Natural killer cell (primary cell): ENCODE results near the gene KAZN. TPM values are rescaled to one million over a fixed set of nuclear protein-coding genes. Genes with fewer than 3 reads are reported as not detected.

Source experiments
- ATAC-seq, 3 donors: fragments of 150-1000 bp in 2 of 3; fragments of 200-7000 bp in 1 of 3; cut with Tn5 transposase; 1 replicate in 1 of 3; 2 replicates in 2 of 3; pipeline ENCODE4 v1.10.0; 2021; ENCODE audit warnings: mild to moderate bottlenecking in 2 of 3, moderate library complexity in 2 of 3
- DNase-seq, 2 donors: peaks; one replicate each; pipeline versions ENCODE4 v3.0.0 to v3.0.0-alpha.2; 2013 to 2021; ENCODE audit warnings: mixed read lengths in 1 of 2
- H3K27ac ChIP-seq: one replicate; pipeline ENCODE4 v1.5.1; 2013; ENCODE audit warnings: mild to moderate bottlenecking, low read length
- H3K27me3 ChIP-seq: one replicate; pipeline ENCODE4 v1.6.1; 2013; ENCODE audit warnings: low read length; ENCODE audit not compliant: control insufficient read depth, insufficient read depth
- H3K36me3 ChIP-seq: one replicate; pipeline ENCODE4 v1.6.1; 2013; ENCODE audit warnings: low read length; ENCODE audit not compliant: control insufficient read depth, insufficient read depth
- H3K4me1 ChIP-seq: one replicate; pipeline ENCODE4 v1.6.1; 2013; ENCODE audit warnings: low read length; ENCODE audit not compliant: control insufficient read depth, insufficient read depth
- H3K4me3 ChIP-seq: one replicate; pipeline ENCODE4 v1.5.1; 2013; ENCODE audit warnings: low read length
- H3K9me3 ChIP-seq: one replicate; pipeline ENCODE4 v1.6.1; 2013; ENCODE audit warnings: low read length; ENCODE audit not compliant: control insufficient read depth, insufficient read depth
- H3K27ac Mint-ChIP-seq, 2 donors: one replicate each; pipeline ENCODE4 v1.8.0; 2022; ENCODE audit warnings: mild to moderate bottlenecking in 2 of 2, mixed read lengths in 2 of 2, moderate library complexity in 1 of 2
- H3K27me3 Mint-ChIP-seq, 2 donors: one replicate each; pipeline ENCODE4 v1.8.0; 2022; ENCODE audit warnings: low read depth in 2 of 2, mixed read lengths in 2 of 2
- H3K36me3 Mint-ChIP-seq: one replicate; pipeline ENCODE4 v1.8.0; 2022; ENCODE audit warnings: mixed read lengths
- H3K4me1 Mint-ChIP-seq, 2 donors: one replicate each; pipeline ENCODE4 v1.8.0; 2022; ENCODE audit warnings: mixed read lengths in 2 of 2
- H3K4me3 Mint-ChIP-seq: one replicate; pipeline ENCODE4 v1.8.0; 2022; ENCODE audit warnings: mild to moderate bottlenecking, moderate library complexity, mixed read lengths
- H3K9me3 Mint-ChIP-seq, 2 donors: one replicate each; pipeline ENCODE4 v1.8.0; 2022; ENCODE audit warnings: mixed read lengths in 2 of 2
- WGBS: methylation state at CpG from one replicate; pipeline ENCODE4 v1.1.7; 2013; ENCODE audit warnings: missing lambda C conversion rate; ENCODE audit not compliant: insufficient coverage; 5-methylcytosine and 5-hydroxymethylcytosine counted together
- intact Hi-C: fragments of 100-400 bp; cut with micrococcal nuclease; formaldehyde crosslinking; loops from one replicate; pipeline ENCODE4 v1.14.2; 2022
- total RNA-seq, 4 donors: library from RNA; stranded (reverse); fragments of 120-200 nt in 1 of 4; gene quantifications; one replicate each; pipeline versions ENCODE4 v1.2.3 to v1.2.4, GENCODE V29; 2013 to 2022
- TF ChIP-seq, protein P1 (sequence below): fragments of 200-600 bp; IDR thresholded peaks from one replicate; pipeline ENCODE4 v1.8.0; 2022; ENCODE audit warnings: antibody characterized with exemption

The KAZN gene
- total RNA-seq, 3 donors from 2014 or later (not counting 1 experiment from before 2014, with no cell fraction given) = 1.2 to 2.0 (median 1.7) TPM

DNA sequence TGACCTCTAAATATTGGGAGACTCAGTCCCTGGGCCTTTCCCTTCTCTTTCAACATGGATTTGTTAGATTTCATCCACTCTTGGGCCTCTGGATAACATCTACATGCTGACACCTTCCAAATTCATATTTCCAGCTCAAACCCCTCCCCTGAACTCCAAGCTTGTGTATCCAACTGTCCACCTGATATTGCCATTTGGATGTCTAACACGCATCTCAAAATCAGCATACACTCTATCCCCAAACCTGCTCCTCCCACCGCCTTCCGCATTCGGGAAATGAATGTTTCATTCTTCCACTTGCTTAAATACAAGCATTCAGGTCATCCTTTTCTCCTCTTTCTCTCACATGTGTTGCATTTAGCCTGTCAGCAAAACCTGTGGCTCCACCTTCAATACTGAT, 17.5 kb upstream of the KAZN start:
- no peaks in the 10 kb centered on the region for H3K36me3 ChIP-seq
- DNase-seq (no peak), ATAC-seq (no peak)
- H3K27ac Mint-ChIP-seq = no peak overlapping the region
- no peaks in the 10 kb centered on the region for H3K4me1 Mint-ChIP-seq
- H3K4me1 ChIP-seq = no peaks in the 10 kb centered on the region
- intact Hi-C loops = no loop called here
- TF ChIP-seq, protein P1, sequence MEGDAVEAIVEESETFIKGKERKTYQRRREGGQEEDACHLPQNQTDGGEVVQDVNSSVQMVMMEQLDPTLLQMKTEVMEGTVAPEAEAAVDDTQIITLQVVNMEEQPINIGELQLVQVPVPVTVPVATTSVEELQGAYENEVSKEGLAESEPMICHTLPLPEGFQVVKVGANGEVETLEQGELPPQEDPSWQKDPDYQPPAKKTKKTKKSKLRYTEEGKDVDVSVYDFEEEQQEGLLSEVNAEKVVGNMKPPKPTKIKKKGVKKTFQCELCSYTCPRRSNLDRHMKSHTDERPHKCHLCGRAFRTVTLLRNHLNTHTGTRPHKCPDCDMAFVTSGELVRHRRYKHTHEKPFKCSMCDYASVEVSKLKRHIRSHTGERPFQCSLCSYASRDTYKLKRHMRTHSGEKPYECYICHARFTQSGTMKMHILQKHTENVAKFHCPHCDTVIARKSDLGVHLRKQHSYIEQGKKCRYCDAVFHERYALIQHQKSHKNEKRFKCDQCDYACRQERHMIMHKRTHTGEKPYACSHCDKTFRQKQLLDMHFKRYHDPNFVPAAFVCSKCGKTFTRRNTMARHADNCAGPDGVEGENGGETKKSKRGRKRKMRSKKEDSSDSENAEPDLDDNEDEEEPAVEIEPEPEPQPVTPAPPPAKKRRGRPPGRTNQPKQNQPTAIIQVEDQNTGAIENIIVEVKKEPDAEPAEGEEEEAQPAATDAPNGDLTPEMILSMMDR = no peak
- no peaks in the 10 kb centered on the region for H3K36me3 Mint-ChIP-seq
- no peak overlapping the region for H3K27ac ChIP-seq
- peaks cover 0 to 4% of the 10 kb centered on the region in 2 donors for H3K9me3 Mint-ChIP-seq
- no peak overlapping the region for H3K4me3 Mint-ChIP-seq
- no peak overlapping the region for H3K4me3 ChIP-seq
- no peaks in the 10 kb centered on the region for H3K9me3 ChIP-seq
- H3K27me3 ChIP-seq = no peaks in the 10 kb centered on the region
- peaks cover 6 to 7% of the 10 kb centered on the region in 2 donors for H3K27me3 Mint-ChIP-seq
- 95% methylated on average over 4 of the region's 4 CpGs for WGBS

DNA sequence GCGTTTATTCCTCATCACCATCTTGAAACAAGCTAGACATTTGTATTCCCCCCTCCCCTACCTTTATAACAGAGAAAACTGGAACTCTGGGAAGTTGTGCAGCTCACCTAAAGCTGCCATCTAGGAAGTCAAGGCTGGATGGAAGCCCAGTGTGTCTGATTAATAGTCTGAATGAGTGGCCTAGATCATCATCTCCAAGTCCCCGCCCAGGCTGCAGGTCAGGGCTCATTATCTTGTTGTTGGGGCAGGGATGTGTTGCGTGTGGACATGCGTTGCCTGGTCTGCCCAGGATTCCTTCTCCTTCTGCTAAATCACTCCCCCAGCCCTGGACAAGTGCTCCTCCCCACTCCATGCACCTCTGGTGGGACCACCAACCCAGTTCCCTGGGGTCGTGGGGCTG, 14.7 kb upstream of the KAZN start:
- no peak overlapping the region for H3K27ac Mint-ChIP-seq
- H3K4me3 Mint-ChIP-seq = no peak overlapping the region
- no peak for ATAC-seq
- peaks cover 3 to 7% of the 10 kb centered on the region in 2 donors for H3K27me3 Mint-ChIP-seq
- H3K9me3 Mint-ChIP-seq = no peaks in the 10 kb centered on the region
- Histone ChIP-seq H3K27me3 (no peaks in the 10 kb centered on the region), H3K4me3 (no peak overlapping the region), H3K9me3 (no peaks in the 10 kb centered on the region), H3K4me1 (no peaks in the 10 kb centered on the region), H3K36me3 (no peaks in the 10 kb centered on the region), H3K27ac (no peak overlapping the region)
- 90% methylated on average over 5 of the region's 5 CpGs for WGBS
- intact Hi-C loops = no loop called here
- H3K36me3 Mint-ChIP-seq = no peaks in the 10 kb centered on the region
- DNase-seq = no peak
- TF ChIP-seq, protein P1 = no peak
- no peaks in the 10 kb centered on the region for H3K4me1 Mint-ChIP-seq

DNA sequence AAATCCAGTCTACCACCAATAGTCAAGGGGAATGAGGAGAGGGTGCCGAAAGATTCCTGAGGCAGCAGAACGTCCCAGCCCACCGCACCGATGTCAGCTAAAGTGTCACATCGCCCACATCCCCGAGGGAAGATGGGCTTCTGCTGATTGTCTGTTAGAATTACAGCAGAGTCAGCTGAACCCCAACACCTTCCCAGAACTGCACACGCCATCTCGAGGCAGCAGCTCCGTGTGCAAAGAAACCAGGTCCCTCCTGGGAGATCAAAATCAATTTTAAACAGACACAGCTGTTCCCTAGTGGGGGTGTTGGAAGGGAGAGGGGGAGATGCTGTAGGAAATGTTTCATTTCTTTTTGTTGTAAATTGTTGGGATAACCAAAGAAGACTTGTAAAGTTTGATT, 12.8 kb upstream of the KAZN start:
- Histone ChIP-seq H3K27ac (no peak overlapping the region), H3K27me3 (no peaks in the 10 kb centered on the region), H3K4me1 (no peaks in the 10 kb centered on the region), H3K9me3 (no peaks in the 10 kb centered on the region), H3K36me3 (no peaks in the 10 kb centered on the region), H3K4me3 (no peak overlapping the region)
- no peak for ATAC-seq
- peaks cover 3 to 15% of the 10 kb centered on the region in 2 donors for H3K27me3 Mint-ChIP-seq
- DNase-seq = no peak
- 84% methylated on average over 9 of the region's 9 CpGs for WGBS
- no peaks in the 10 kb centered on the region for H3K9me3 Mint-ChIP-seq
- TF ChIP-seq, protein P1 = no peak
- H3K36me3 Mint-ChIP-seq = no peaks in the 10 kb centered on the region
- H3K4me3 Mint-ChIP-seq = no peak overlapping the region
- intact Hi-C loops = no loop called here
- H3K4me1 Mint-ChIP-seq = no peaks in the 10 kb centered on the region
- no peak overlapping the region for H3K27ac Mint-ChIP-seq

DNA sequence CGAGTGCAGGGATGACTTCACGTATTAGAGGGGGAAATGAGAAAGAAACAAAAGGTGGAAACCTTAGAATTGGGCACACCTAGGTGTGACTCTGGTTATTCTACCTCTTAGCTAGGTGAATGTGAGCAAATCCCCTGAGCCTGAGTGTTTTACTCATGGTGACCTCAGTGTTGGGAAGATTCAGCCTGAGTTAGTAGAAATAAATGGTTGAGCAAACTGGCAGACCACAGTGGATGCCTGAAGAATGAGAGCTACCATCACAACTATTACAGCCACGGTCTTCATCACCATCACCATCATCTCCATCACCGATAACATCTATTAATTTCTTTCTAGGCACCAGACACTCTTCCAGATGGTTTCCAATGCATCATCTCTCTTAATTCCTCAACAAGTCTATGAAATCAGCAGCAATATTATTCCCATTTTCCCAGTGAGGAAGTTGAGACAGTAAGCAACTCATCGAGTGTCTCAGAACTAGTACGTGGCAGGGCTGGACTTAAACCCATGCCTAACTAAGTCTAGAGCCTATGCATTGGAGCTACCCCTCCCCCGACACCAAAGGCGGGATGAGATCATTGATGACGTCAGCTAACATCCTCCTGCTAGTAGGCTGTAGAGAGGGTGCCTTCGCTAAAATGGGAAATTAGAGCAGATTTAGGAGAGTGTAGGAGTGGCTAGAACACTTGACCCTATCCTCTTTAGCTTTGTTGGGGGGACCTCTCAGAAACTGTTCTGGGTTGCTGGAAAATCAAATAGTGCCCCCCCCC, 7.9 kb upstream of the KAZN start:
- intact Hi-C loops = no loop called here
- H3K27me3 Mint-ChIP-seq = peaks cover 14 to 17% of the 10 kb centered on the region in 2 donors
- H3K27ac Mint-ChIP-seq = no peak overlapping the region
- H3K36me3 Mint-ChIP-seq = no peaks in the 10 kb centered on the region
- no peak for DNase-seq
- no peak overlapping the region for H3K27ac ChIP-seq
- no peaks in the 10 kb centered on the region for H3K9me3 ChIP-seq
- H3K4me3 ChIP-seq = no peak overlapping the region
- H3K27me3 ChIP-seq = no peaks in the 10 kb centered on the region
- H3K36me3 ChIP-seq = no peaks in the 10 kb centered on the region
- H3K4me3 Mint-ChIP-seq = no peak overlapping the region
- WGBS = 80% methylated on average over 10 of the region's 10 CpGs
- no peaks in the 10 kb centered on the region for H3K4me1 Mint-ChIP-seq
- ATAC-seq = no peak
- TF ChIP-seq, protein P1 = no peak
- no peaks in the 10 kb centered on the region for H3K4me1 ChIP-seq
- no peaks in the 10 kb centered on the region for H3K9me3 Mint-ChIP-seq
